DOHH2 (cell line): ENCODE results near the gene CDK14.

Experiments used
- H3F3A ChIP-seq: fragments of 200-600 bp; sonication (generic), shearing (Covaris generic); 2 replicates; pipeline ENCODE4 v1.6.0; 2016; ENCODE audit warnings: antibody characterized with exemption, mild to moderate bottlenecking; ENCODE audit not compliant: control insufficient read depth, insufficient read depth
- H3K27ac ChIP-seq: fragments of 200-600 bp; sonication (generic); 2 replicates; pipeline ENCODE4 v1.5.1; 2014; ENCODE audit warnings: low read depth, mild to moderate bottlenecking, low read length, moderate library complexity
- H3K27me3 ChIP-seq: fragments of 200-600 bp; sonication (generic); 2 replicates; pipeline ENCODE4 v1.6.1; 2014; ENCODE audit warnings: mild to moderate bottlenecking, low read length, mixed read lengths; ENCODE audit not compliant: control insufficient read depth
- H3K36me3 ChIP-seq: fragments of 200-600 bp; sonication (generic); 2 replicates; pipeline ENCODE4 v1.6.1; 2014; ENCODE audit warnings: mild to moderate bottlenecking, low read length, moderate library complexity, mixed read lengths; ENCODE audit not compliant: control insufficient read depth
- H3K4me1 ChIP-seq: fragments of 200-600 bp; sonication (generic); 2 replicates; pipeline ENCODE4 v1.6.1; 2014; ENCODE audit warnings: mild to moderate bottlenecking, low read length, mixed read lengths; ENCODE audit not compliant: control insufficient read depth
- H3K4me2 ChIP-seq: fragments of 200-600 bp; sonication (generic); 2 replicates; pipeline ENCODE4 v1.6.0; 2014; ENCODE audit warnings: mild to moderate bottlenecking, low read length, moderate library complexity
- H3K4me3 ChIP-seq: fragments of 200-600 bp; sonication (generic); 2 replicates; pipeline ENCODE4 v1.5.1; 2014; ENCODE audit warnings: mild to moderate bottlenecking, low read length, mixed read lengths
- H3K79me2 ChIP-seq: fragments of 200-600 bp; sonication (generic); 2 replicates; pipeline ENCODE4 v1.6.1; 2014; ENCODE audit warnings: mild to moderate bottlenecking, low read length, mixed read lengths; ENCODE audit not compliant: control insufficient read depth
- H3K9me2 ChIP-seq: fragments of 200-600 bp; sonication (generic); replicated peaks from 2 replicates; pipeline ENCODE4 v1.6.1; 2014; ENCODE audit warnings: mild to moderate bottlenecking, low read length, mixed read lengths; ENCODE audit not compliant: control insufficient read depth
- H3K9me3 ChIP-seq: fragments of 200-600 bp; sonication (generic); 2 replicates; pipeline ENCODE4 v1.6.1; 2014; ENCODE audit warnings: antibody characterized with exemption, low read length, mixed read lengths; ENCODE audit not compliant: control insufficient read depth, insufficient read depth
- H4K20me1 ChIP-seq: fragments of 200-600 bp; sonication (generic); 2 replicates; pipeline ENCODE4 v1.6.0; 2014; ENCODE audit warnings: low read depth, mild to moderate bottlenecking, antibody characterized with exemption, low read length, moderate library complexity; ENCODE audit not compliant: control insufficient read depth, insufficient read depth
- CTCF ChIP-seq: fragments of 200-600 bp; sonication (generic); IDR thresholded peaks from one replicate; pipeline ENCODE4 v1.5.1; 2014; ENCODE audit warnings: antibody characterized with exemption, mild to moderate bottlenecking, low read depth, low read length; ENCODE audit not compliant: poor library complexity, severe bottlenecking
- EZH2phosphoT487 ChIP-seq: fragments of 200-600 bp; sonication (generic); IDR thresholded peaks from 2 replicates; pipeline ENCODE4 v1.6.1; 2017; ENCODE audit warnings: borderline replicate concordance, mild to moderate bottlenecking, antibody characterized with exemption, low read length, moderate library complexity, mixed read lengths

CDK14 gene

GRCh38 chr7:90856351-90857070 lies 260.4 kb downstream of the CDK14 start:
- Histone ChIP-seq H3K9me2 (no peaks in the 10 kb centered on the region), H3K27me3 (no peaks in the 10 kb centered on the region), H3K9me3 (no peaks in the 10 kb centered on the region), H3K4me3 (no peak overlapping the region), H3K27ac (no peak overlapping the region), H4K20me1 (no peaks in the 10 kb centered on the region), H3K4me1 (no peaks in the 10 kb centered on the region), H3K36me3 (peaks cover 27% of the 10 kb centered on the region), H3K79me2 (peaks cover 38% of the 10 kb centered on the region), H3K4me2 (no peak overlapping the region), H3F3A (no peaks in the 10 kb centered on the region)
- TF ChIP-seq CTCF = no peak
- no peak for TF ChIP-seq EZH2phosphoT487

GRCh38 chr7:90857603-90858002 lies 261.5 kb downstream of the CDK14 start:
- Histone ChIP-seq H3K4me2 (no peak overlapping the region), H3K9me2 (no peaks in the 10 kb centered on the region), H3K79me2 (peaks cover 35% of the 10 kb centered on the region), H4K20me1 (no peaks in the 10 kb centered on the region), H3K27me3 (no peaks in the 10 kb centered on the region), H3K27ac (no peak overlapping the region), H3F3A (no peaks in the 10 kb centered on the region), H3K9me3 (no peaks in the 10 kb centered on the region), H3K36me3 (peaks cover 26% of the 10 kb centered on the region), H3K4me3 (no peak overlapping the region), H3K4me1 (no peaks in the 10 kb centered on the region)
- no peak for TF ChIP-seq EZH2phosphoT487
- no peak for TF ChIP-seq CTCF

- Histone ChIP-seq H3K4me1 (no peaks in the 10 kb centered on the region), H3K4me3 (no peak overlapping the region), H3K9me3 (no peaks in the 10 kb centered on the region), H3K4me2 (no peak overlapping the region), H3K27ac (no peak overlapping the region), H4K20me1 (no peaks in the 10 kb centered on the region), H3K79me2 (peaks cover 29% of the 10 kb centered on the region), H3K9me2 (no peaks in the 10 kb centered on the region), H3F3A (no peaks in the 10 kb centered on the region), H3K27me3 (no peaks in the 10 kb centered on the region), H3K36me3 (peaks cover 23% of the 10 kb centered on the region)
- no peak for TF ChIP-seq EZH2phosphoT487
- TF ChIP-seq CTCF = no peak
Observed at GRCh38 chr7:90858546-90858945, 262.4 kb downstream of the CDK14 start.
